Panc1 (cell line): ENCODE results near the gene C1orf198. TPM values are rescaled to one million over a fixed set of nuclear protein-coding genes. Genes with fewer than 3 reads are reported as not detected.

Experiments used
- ATAC-seq: fragments of 200-7000 bp; cut with Tn5 transposase; 2 replicates; pipeline ENCODE4 v1.9.1; 2020; ENCODE audit warnings: mild to moderate bottlenecking, moderate library complexity
- BruUV-seq: library from RNA; stranded (reverse); fragments of 400-500 nt; replicated peaks from 2 replicates; lab custom pipeline; 2021; lab: Mats Ljungman, UMichigan
- CTCF ChIA-PET: fragments of 300-600 bp; sonication (Branson Sonifier 250); formaldehyde crosslinking; loops from one replicate; lab custom pipeline; 2022; ENCODE audit warnings: antibody characterized with exemption; lab: Charles Lee
- POLR2A ChIA-PET: fragments of 300-600 bp; sonication (Branson Sonifier 250); formaldehyde crosslinking; loops from one replicate; lab custom pipeline; 2022; ENCODE audit warnings: antibody characterized with exemption; lab: Charles Lee
- DNase-seq: peaks from one replicate; pipeline ENCODE4 v3.0.0-alpha.2; 2010; ENCODE audit warnings: low read depth, low spot score
- H3K27ac ChIP-seq: 2 replicates; pipeline ENCODE4 v1.5.1; 2011; ENCODE audit warnings: mild to moderate bottlenecking, low read length, inconsistent platforms
- H3K27me3 ChIP-seq: fragments of 200-500 bp; sonication (Bioruptor generic); 2 replicates; pipeline ENCODE4 v1.6.0; 2014; ENCODE audit warnings: low read length, inconsistent platforms; ENCODE audit not compliant: control insufficient read depth, insufficient read depth
- H3K36me3 ChIP-seq: fragments of 200-500 bp; sonication (Bioruptor generic); 2 replicates; pipeline ENCODE4 v1.5.1; 2014; ENCODE audit warnings: inconsistent platforms, mild to moderate bottlenecking, low read length, moderate library complexity; ENCODE audit not compliant: control insufficient read depth, insufficient read depth
- H3K4me1 ChIP-seq: 2 replicates; pipeline ENCODE4 v1.5.1; 2011; ENCODE audit warnings: inconsistent platforms, mild to moderate bottlenecking, low read length, moderate library complexity; ENCODE audit not compliant: control insufficient read depth, insufficient read depth
- H3K4me3 ChIP-seq, 2 experiments: 2 replicates each; pipeline ENCODE4 v1.5.1; 2011 to 2012; ENCODE audit warnings: low read depth in 2 of 2, low read length in 2 of 2, mild to moderate bottlenecking in 2 of 2, inconsistent platforms in 1 of 2, moderate library complexity in 1 of 2
- H3K9me3 ChIP-seq: fragments of 200-500 bp; sonication (Bioruptor generic); 2 replicates; pipeline ENCODE4 v1.5.1; 2014; ENCODE audit warnings: low read depth, mild to moderate bottlenecking, inconsistent platforms, low read length, moderate library complexity; ENCODE audit not compliant: control insufficient read depth, insufficient read depth
- CTCF ChIP-seq: fragments of 450-650 bp; IDR thresholded peaks from 2 replicates; pipeline ENCODE4 v1.5.1; 2017; ENCODE audit warnings: mild to moderate bottlenecking
- POLR2AphosphoS5 ChIP-seq: IDR thresholded peaks from 2 replicates; pipeline ENCODE4 v1.6.1; 2012; ENCODE audit warnings: mild to moderate bottlenecking, low read depth, low read length, moderate library complexity
- REST ChIP-seq, 2 experiments: IDR thresholded peaks; 2 replicates each; pipeline ENCODE4 v1.6.1; 2011 to 2012; ENCODE audit warnings: low read depth in 2 of 2, control low read depth in 1 of 2, low read length in 1 of 2, mild to moderate bottlenecking in 1 of 2, moderate library complexity in 1 of 2; ENCODE audit not compliant: insufficient read depth in 1 of 2
- SIN3A ChIP-seq: IDR thresholded peaks from 2 replicates; pipeline ENCODE4 v1.6.1; 2012; ENCODE audit warnings: low read depth, mild to moderate bottlenecking, low read length, moderate library complexity, borderline replicate concordance; ENCODE audit not compliant: insufficient read depth
- TCF7L2 ChIP-seq: IDR thresholded peaks from 2 replicates; pipeline ENCODE4 v1.6.1; 2011; ENCODE audit warnings: mild to moderate bottlenecking, low read depth, low read length, inconsistent platforms
- in situ Hi-C: cut with HindIII; loops from 2 replicates; pipeline ENCODE4 v1.10.0; 2016; ENCODE audit warnings: low sequenced_read_pairs, low pct_unique_long_range_greater_than_20kb
- intact Hi-C: fragments of 100-400 bp; cut with micrococcal nuclease; formaldehyde crosslinking; loops from one replicate; pipeline ENCODE4 v1.10.0; 2022; ENCODE audit not compliant: unreplicated experiment
- total RNA-seq: library from RNA; stranded (reverse); gene quantifications from one replicate; pipeline ENCODE4 v1.2.1, GENCODE V29; 2021; ENCODE audit not compliant: unreplicated experiment

Gene C1orf198
- total RNA-seq, 1 experiment from 2014 or later, result 33.6 TPM

DNA sequence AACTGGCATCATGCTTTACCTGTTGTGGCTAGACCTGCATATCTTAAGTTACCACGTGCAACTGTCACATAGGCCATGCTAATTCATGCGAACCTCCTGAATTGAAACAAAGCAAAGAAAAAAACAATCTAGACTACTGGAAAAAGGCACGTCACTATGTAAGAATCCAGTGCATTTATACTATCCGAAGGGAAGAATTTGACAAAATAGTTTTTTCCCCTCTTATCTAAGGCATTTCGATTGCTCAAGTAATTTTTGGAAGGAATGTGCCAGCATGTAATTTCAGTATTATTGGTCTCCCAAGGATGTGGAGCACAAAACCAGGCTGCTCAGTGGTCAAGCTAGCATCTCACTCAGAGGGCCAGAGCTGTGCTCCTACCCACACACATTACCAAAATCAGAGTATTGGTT, 31.5 kb upstream of the C1orf198 start:
- ChIA-PET CTCF (no interaction called here), POLR2A (no interaction called here)
- Histone ChIP-seq H3K36me3 (no peaks in the 10 kb centered on the region), H3K27ac (no peak overlapping the region), H3K27me3 (0 out of 2 replicates have a peak, but pooled peaks cover 2% of the 10 kb centered on the region), H3K4me3 (no peak overlapping the region), H3K4me1 (no peaks in the 10 kb centered on the region), H3K9me3 (no peaks in the 10 kb centered on the region)
- intact Hi-C loops, result loop anchor here (10.0 kb wide), 1 partner anchor 85 kb away; no protein-coding TSS in a partner anchor
- ATAC-seq, result no peak
- no TSS peak for BruUV-seq
- TF ChIP-seq CTCF, result no peak
- no peak for TF ChIP-seq REST (IDR thresholded peaks at IDR 0.05; ENCODE audit: insufficient read depth in 1 of 2, low read depth in 2 of 2, low read length in 1 of 2)
- no peak for TF ChIP-seq POLR2AphosphoS5
- no peak for TF ChIP-seq TCF7L2
- no peak for TF ChIP-seq SIN3A
- no peak for DNase-seq
- in situ Hi-C loops, result no loop called here

GRCh38 chr1:230898748-230899147, 30.4 kb upstream of the C1orf198 start:
- H3K27me3 ChIP-seq, result peaks cover 2% of the 10 kb centered on the region; the same call in 1 of the 2 replicates
- H3K4me3 ChIP-seq, result no peak overlapping the region
- H3K9me3 ChIP-seq, result no peaks in the 10 kb centered on the region
- intact Hi-C loops (no loop called here), in situ Hi-C loops (no loop called here)
- H3K27ac ChIP-seq, result no peak overlapping the region
- ChIA-PET CTCF (no interaction called here), POLR2A (no interaction called here)
- no peaks in the 10 kb centered on the region for H3K36me3 ChIP-seq
- BruUV-seq, result no TSS peak
- H3K4me1 ChIP-seq, result no peaks in the 10 kb centered on the region
- no peak for TF ChIP-seq TCF7L2
- TF ChIP-seq CTCF, result no peak
- no peak for TF ChIP-seq REST (IDR thresholded peaks at IDR 0.05; ENCODE audit: insufficient read depth in 1 of 2, low read depth in 2 of 2, low read length in 1 of 2)
- TF ChIP-seq POLR2AphosphoS5, result no peak
- TF ChIP-seq SIN3A, result no peak
- DNase-seq (no peak), ATAC-seq (no peak)
